Testis (tissue), 2 donors: ENCODE results near the gene ADAMTS16.

ENCODE experiments used
- CTCF ChIP-seq, 3 experiments: fragments of 450-650 bp in 2 of 3; fragments of 200-600 bp in 1 of 3; sonication (generic) in 1 of 3; IDR thresholded peaks; one replicate each; pipeline ENCODE4 v1.5.1; 2016 to 2019; ENCODE audit warnings: antibody characterized with exemption in 3 of 3, mild to moderate bottlenecking in 2 of 3, moderate library complexity in 1 of 3
- POLR2A ChIP-seq: fragments of 450-650 bp; IDR thresholded peaks from one replicate; pipeline ENCODE4 v1.6.1; 2017; ENCODE audit warnings: antibody characterized with exemption, mild to moderate bottlenecking, moderate library complexity

- TF ChIP-seq CTCF (IDR thresholded peaks at IDR 0.05), result no peak
- TF ChIP-seq POLR2A, result no peak
Measured at GRCh38 chr5:5188376-5189050, 48.4 kb downstream of the ADAMTS16 start.
